Glutamatergic neuron (in vitro differentiated cells): Measurements from ENCODE around the gene AGPAT3. TPM values are rescaled to one million over a fixed set of nuclear protein-coding genes. Genes with fewer than 3 reads are reported as not detected.
A peak's percentile ranks its signal among the peaks of the same experiment; 100 is the strongest.

Source experiments
- DNase-seq: peaks from one replicate; pipeline ENCODE4 v3.0.0; 2022
- H3K27ac Mint-ChIP-seq: one replicate; pipeline ENCODE4 v1.8.0; 2020; ENCODE audit warnings: mild to moderate bottlenecking, mixed read lengths, inconsistent platforms; ENCODE audit not compliant: unreplicated experiment
- H3K27me3 Mint-ChIP-seq: one replicate; pipeline ENCODE4 v1.8.0; 2020; ENCODE audit warnings: mild to moderate bottlenecking, moderate library complexity, mixed read lengths, inconsistent platforms; ENCODE audit not compliant: unreplicated experiment
- H3K36me3 Mint-ChIP-seq: one replicate; pipeline ENCODE4 v1.8.0; 2020; ENCODE audit warnings: mild to moderate bottlenecking, mixed read lengths, inconsistent platforms; ENCODE audit not compliant: unreplicated experiment
- H3K4me1 Mint-ChIP-seq: one replicate; pipeline ENCODE4 v1.8.0; 2020; ENCODE audit warnings: mild to moderate bottlenecking, low read depth, mixed read lengths, inconsistent platforms; ENCODE audit not compliant: unreplicated experiment
- H3K4me3 Mint-ChIP-seq: one replicate; pipeline ENCODE4 v1.8.0; 2020; ENCODE audit warnings: mild to moderate bottlenecking, mixed read lengths, inconsistent platforms; ENCODE audit not compliant: unreplicated experiment
- H3K9me3 Mint-ChIP-seq: one replicate; pipeline ENCODE4 v1.8.0; 2020; ENCODE audit warnings: mild to moderate bottlenecking, moderate library complexity, mixed read lengths, inconsistent platforms; ENCODE audit not compliant: unreplicated experiment
- CTCF ChIP-seq: fragments of 200-600 bp; sonication (generic); IDR thresholded peaks from one replicate; pipeline ENCODE4 v1.5.0; 2021; ENCODE audit not compliant: partially characterized antibody, unreplicated experiment
- total RNA-seq: library from RNA; stranded (reverse); fragmentation: NEBNext Ultra II Directional; extraction: Animal tissue kit (Norgen Biotek cat#: 25700); gene quantifications from one replicate; pipeline ENCODE4 v1.2.1, GENCODE V29; 2021; ENCODE audit not compliant: unreplicated experiment

AGPAT3 gene
- total RNA-seq, 1 donor from 2014 or later: 12.6 TPM

GRCh38 chr21:43974791-43975468 lies 109.9 kb downstream of the AGPAT3 start:
- peaks cover 11% of the 10 kb centered on the region for H3K27me3 Mint-ChIP-seq
- peaks cover 8% of the 10 kb centered on the region for H3K9me3 Mint-ChIP-seq
- DNase-seq: no peak
- H3K4me1 Mint-ChIP-seq: peaks cover 12% of the 10 kb centered on the region
- peak overlapping the region; percentile 28 for H3K27ac Mint-ChIP-seq
- TF ChIP-seq CTCF: no peak
- H3K36me3 Mint-ChIP-seq: no peaks in the 10 kb centered on the region
- peak overlapping the region; percentile 8 for H3K4me3 Mint-ChIP-seq

GRCh38 chr21:43975469-43976098 lies 110.6 kb downstream of the AGPAT3 start:
- Mint-ChIP-seq H3K36me3 (no peaks in the 10 kb centered on the region), H3K4me3 (peak overlapping the region; percentile 8), H3K27ac (no peak overlapping the region), H3K4me1 (peaks cover 12% of the 10 kb centered on the region), H3K27me3 (peaks cover 11% of the 10 kb centered on the region), H3K9me3 (peaks cover 8% of the 10 kb centered on the region)
- TF ChIP-seq CTCF: peak; percentile 93
- peak; percentile 84 for DNase-seq

GRCh38 chr21:43976661-43977060 lies 111.6 kb downstream of the AGPAT3 start:
- TF ChIP-seq CTCF: no peak
- Mint-ChIP-seq H3K27ac (no peak overlapping the region), H3K4me3 (no peak overlapping the region), H3K9me3 (peaks cover 8% of the 10 kb centered on the region), H3K4me1 (peaks cover 12% of the 10 kb centered on the region), H3K27me3 (peaks cover 11% of the 10 kb centered on the region), H3K36me3 (no peaks in the 10 kb centered on the region)
- no peak for DNase-seq

GRCh38 chr21:43978060-43978459 lies 113.0 kb downstream of the AGPAT3 start:
- Mint-ChIP-seq H3K4me1 (peaks cover 12% of the 10 kb centered on the region), H3K9me3 (peaks cover 6% of the 10 kb centered on the region), H3K4me3 (no peak overlapping the region), H3K27me3 (peaks cover 11% of the 10 kb centered on the region), H3K36me3 (no peaks in the 10 kb centered on the region), H3K27ac (no peak overlapping the region)
- TF ChIP-seq CTCF: no peak
- DNase-seq: no peak

GRCh38 chr21:43979654-43980053 lies 114.6 kb downstream of the AGPAT3 start:
- peaks cover under 1% of the 10 kb centered on the region for H3K9me3 Mint-ChIP-seq
- H3K4me3 Mint-ChIP-seq: no peak overlapping the region
- DNase-seq: no peak
- H3K27ac Mint-ChIP-seq: no peak overlapping the region
- H3K27me3 Mint-ChIP-seq: peaks cover 8% of the 10 kb centered on the region
- no peak for TF ChIP-seq CTCF
- no peaks in the 10 kb centered on the region for H3K36me3 Mint-ChIP-seq
- H3K4me1 Mint-ChIP-seq: peaks cover 6% of the 10 kb centered on the region
